Body of pancreas (tissue), 4 donors: ENCODE results near the gene CARD19. TPM values are rescaled to one million over a fixed set of nuclear protein-coding genes. Genes with fewer than 3 reads are reported as not detected.

Experiments used
- ATAC-seq: fragments of 150-250 bp; one replicate; pipeline ENCODE4 v1.9.1; 2016
- DNase-seq, 4 donors: peaks; one replicate each; pipeline ENCODE4 v3.0.0-alpha.2; 2019
- H3K27ac ChIP-seq, 4 donors: fragments of 200-600 bp; sonication (generic); 1 replicate in 3 of 4; 2 replicates in 1 of 4; pipeline versions ENCODE4 v1.5.1 to v1.6.1; 2016 to 2019; ENCODE audit warnings: mild to moderate bottlenecking in 1 of 4, mixed read lengths in 1 of 4, moderate library complexity in 1 of 4
- H3K27me3 ChIP-seq, 2 donors: fragments of 200-600 bp; sonication (generic); one replicate each; pipeline ENCODE4 v1.6.0; 2016; ENCODE audit warnings: mild to moderate bottlenecking in 1 of 2
- H3K36me3 ChIP-seq, 2 donors: fragments of 200-600 bp; sonication (generic); replicated peaks in 1 of 2; 2 replicates each; pipeline ENCODE4 v1.5.1; 2016; ENCODE audit warnings: low read depth in 2 of 2; ENCODE audit not compliant: insufficient read depth in 1 of 2
- H3K4me1 ChIP-seq: fragments of 200-600 bp; sonication (generic); one replicate; pipeline ENCODE4 v1.6.0; 2016
- H3K4me3 ChIP-seq, 2 donors: fragments of 200-600 bp; sonication (generic); 1 replicate in 1 of 2; 2 replicates in 1 of 2; pipeline ENCODE4 v1.5.1; 2016 to 2019
- H3K9me3 ChIP-seq, 3 donors: fragments of 200-600 bp; sonication (generic); 1 replicate in 2 of 3; 2 replicates in 1 of 3; pipeline ENCODE4 v1.5.1; 2016
- POLR2A ChIP-seq, 3 donors: fragments of 450-650 bp; IDR thresholded peaks; one replicate each; pipeline ENCODE4 v1.6.1; 2016; ENCODE audit warnings: antibody characterized with exemption in 3 of 3, mild to moderate bottlenecking in 2 of 3
- WGBS, 2 donors: methylation state at CpG; one replicate each; pipeline ENCODE4 v1.1.5; 2017; 5-methylcytosine and 5-hydroxymethylcytosine counted together
- intact Hi-C: fragments of 100-400 bp; cut with DNase I; formaldehyde crosslinking; loops from one replicate; pipeline ENCODE4 v1.15.1; 2023
- total RNA-seq, 2 donors: library from RNA; depleted of rRNA; stranded (reverse); fragments of >200 nt; gene quantifications; one replicate each; pipeline ENCODE4 v1.1.0, GENCODE V29; 2016
- TF ChIP-seq, protein P1 (sequence below), 7 experiments: fragments of 450-650 bp in 4 of 7; fragments of 200-600 bp in 3 of 7; sonication (generic) in 3 of 7; IDR thresholded peaks; one replicate each; pipeline ENCODE4 v1.5.1; 2016 to 2019; ENCODE audit warnings: antibody characterized with exemption in 7 of 7

The CARD19 gene
- total RNA-seq, 2 donors from 2014 or later, result 4.3 to 20.8 TPM

DNA sequence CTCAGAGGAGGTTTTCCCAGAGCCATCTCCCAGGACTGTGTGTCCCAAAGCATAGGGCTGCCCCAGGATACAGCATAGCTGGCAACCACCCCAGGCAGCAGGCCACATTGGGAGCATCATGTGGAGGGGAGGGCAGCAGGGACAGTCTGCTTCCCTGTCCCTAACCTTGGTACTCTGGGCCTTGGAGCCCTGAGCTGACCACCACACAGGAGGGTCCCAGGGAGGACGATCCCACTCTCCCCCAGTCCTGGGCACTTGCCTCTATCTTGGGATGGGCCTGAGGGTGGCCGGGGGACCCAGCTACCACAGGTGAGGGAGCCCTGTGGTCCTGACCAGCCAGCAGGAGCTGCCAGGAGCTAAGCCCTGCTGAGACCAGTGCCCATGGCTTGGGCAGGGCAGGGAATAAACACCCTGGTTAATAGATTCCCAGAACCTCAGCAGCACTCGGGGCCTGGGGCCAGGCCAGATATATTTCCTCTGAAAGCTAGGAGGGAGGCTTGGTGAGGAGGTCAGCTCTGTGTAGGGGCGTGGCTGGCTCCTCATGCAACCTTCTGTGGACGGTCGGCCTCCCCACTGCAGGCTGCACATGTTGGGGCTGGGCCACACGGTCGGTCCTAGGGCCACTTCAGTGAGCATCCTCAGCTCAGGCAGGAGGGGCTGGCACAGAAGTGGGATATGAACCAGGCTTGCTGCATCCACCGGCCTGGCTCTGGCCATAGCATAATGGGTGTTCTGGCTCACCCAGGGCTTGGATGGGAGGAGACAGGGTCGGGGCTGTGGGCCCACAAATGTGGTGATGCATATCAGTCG lies 33.9 kb downstream of the CARD19 start:
- TF ChIP-seq, protein P1, sequence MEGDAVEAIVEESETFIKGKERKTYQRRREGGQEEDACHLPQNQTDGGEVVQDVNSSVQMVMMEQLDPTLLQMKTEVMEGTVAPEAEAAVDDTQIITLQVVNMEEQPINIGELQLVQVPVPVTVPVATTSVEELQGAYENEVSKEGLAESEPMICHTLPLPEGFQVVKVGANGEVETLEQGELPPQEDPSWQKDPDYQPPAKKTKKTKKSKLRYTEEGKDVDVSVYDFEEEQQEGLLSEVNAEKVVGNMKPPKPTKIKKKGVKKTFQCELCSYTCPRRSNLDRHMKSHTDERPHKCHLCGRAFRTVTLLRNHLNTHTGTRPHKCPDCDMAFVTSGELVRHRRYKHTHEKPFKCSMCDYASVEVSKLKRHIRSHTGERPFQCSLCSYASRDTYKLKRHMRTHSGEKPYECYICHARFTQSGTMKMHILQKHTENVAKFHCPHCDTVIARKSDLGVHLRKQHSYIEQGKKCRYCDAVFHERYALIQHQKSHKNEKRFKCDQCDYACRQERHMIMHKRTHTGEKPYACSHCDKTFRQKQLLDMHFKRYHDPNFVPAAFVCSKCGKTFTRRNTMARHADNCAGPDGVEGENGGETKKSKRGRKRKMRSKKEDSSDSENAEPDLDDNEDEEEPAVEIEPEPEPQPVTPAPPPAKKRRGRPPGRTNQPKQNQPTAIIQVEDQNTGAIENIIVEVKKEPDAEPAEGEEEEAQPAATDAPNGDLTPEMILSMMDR (IDR thresholded peaks at IDR 0.05), result no peak
- TF ChIP-seq POLR2A (IDR thresholded peaks at IDR 0.05), result no peak
- no peaks in the 10 kb centered on the region for H3K36me3 ChIP-seq
- WGBS, 2 donors, result 59% methylated on average over 10 of the region's 11 CpGs; no CpG with 5 or more reads in 1 of the 2 donors
- H3K27ac ChIP-seq, result no peak overlapping the region
- no peaks in the 10 kb centered on the region for H3K27me3 ChIP-seq
- peak in 1 of 4 donors; percentile 21 for DNase-seq
- no peaks in the 10 kb centered on the region for H3K9me3 ChIP-seq
- H3K4me1 ChIP-seq, result peaks cover 52% of the 10 kb centered on the region
- no peak overlapping the region for H3K4me3 ChIP-seq
- no peak for ATAC-seq
- intact Hi-C loops, result no loop called here

DNA sequence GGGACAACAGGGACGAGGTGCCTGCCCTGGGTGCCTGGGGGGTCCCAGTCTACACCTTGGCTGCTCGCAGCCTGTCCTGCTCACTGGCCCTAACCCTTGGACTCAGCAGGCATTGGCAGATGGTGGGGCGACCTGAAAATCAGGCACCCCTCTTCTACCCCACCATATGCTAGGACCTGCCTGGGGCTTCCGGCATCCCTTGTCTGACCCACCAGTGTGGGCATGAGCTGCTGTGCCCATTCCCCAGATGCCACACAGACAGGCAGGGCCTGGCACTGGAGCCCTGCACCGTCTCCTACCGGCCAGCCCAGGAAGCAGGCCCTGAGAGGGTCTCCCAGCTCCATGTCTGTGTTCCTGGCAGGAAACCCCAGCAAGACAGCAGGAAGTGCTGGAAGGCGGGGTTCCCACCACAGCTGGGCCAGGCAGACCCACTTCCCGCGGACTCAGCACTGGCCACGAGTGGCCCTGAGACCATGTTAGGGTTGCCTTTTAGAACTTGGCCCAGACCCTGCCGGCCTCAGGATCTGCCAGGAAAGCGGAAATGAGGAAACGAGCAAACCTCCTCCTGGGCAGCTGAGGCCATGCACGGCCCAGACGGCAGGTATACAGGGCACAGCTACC lies 35.0 kb downstream of the CARD19 start:
- WGBS, 2 donors, result 64 to 69% methylated on average over 7 to 15 of the region's 15 CpGs
- intact Hi-C loops, result no loop called here
- no peak overlapping the region for H3K4me3 ChIP-seq

DNA sequence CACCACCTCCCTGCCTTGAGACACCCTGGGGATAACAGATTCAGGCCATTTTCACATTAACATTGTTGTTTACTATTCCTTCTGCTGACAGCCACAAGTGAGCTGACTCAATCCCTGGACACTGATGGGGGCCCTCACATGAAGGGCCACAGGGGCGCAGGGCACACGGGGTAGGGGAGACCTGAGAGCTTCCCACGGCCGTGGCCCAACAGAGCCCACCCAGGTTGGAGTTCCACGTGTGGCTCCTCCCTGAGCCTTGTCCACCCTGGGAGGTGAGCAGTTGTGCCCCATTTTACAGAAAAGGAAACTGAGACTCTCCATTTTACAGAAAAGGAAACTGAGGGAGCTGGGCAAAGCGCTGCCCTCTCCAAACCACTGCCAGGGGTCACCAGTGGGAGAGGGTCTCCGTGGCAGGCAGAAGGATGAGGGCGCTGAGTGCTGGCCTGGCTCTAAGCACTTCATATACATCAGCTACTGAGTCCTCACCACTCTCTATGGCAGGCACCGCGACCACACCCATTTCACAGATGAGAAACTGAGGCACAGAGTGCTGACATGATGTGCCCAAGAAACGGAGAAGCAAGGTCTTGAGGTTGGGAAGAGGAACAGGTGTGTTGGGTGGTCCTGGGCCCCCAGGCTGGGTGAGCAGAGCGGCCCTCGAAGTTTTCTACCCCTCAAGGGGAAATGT lies 35.7 kb downstream of the CARD19 start:
- H3K36me3 ChIP-seq, result no peaks in the 10 kb centered on the region
- no peaks in the 10 kb centered on the region for H3K27me3 ChIP-seq
- ATAC-seq (no peak), DNase-seq (peak in 1 of 4 donors; percentile 9)
- intact Hi-C loops, result no loop called here
- peak overlapping the region in 3 of 4 donors; percentile 22 to 90 (median 90) for H3K27ac ChIP-seq
- TF ChIP-seq, protein P1 (IDR thresholded peaks at IDR 0.05), result no peak
- no peak for TF ChIP-seq POLR2A (IDR thresholded peaks at IDR 0.05)
- H3K4me3 ChIP-seq, result no peak overlapping the region
- peaks cover 65% of the 10 kb centered on the region for H3K4me1 ChIP-seq
- WGBS, 2 donors, result 87 to 88% methylated on average over 12 to 13 of the region's 13 CpGs
- no peaks in the 10 kb centered on the region for H3K9me3 ChIP-seq

More for the DNA sequence above, 35.0 kb downstream of the CARD19 start:
- H3K27me3 ChIP-seq, result no peaks in the 10 kb centered on the region
- H3K36me3 ChIP-seq, result no peaks in the 10 kb centered on the region
- H3K4me1 ChIP-seq, result peaks cover 62% of the 10 kb centered on the region
- H3K9me3 ChIP-seq, result no peaks in the 10 kb centered on the region
- DNase-seq (peak; percentile 17 to 59 (median 41)), ATAC-seq (no peak)
- H3K27ac ChIP-seq, result peak overlapping the region in 3 of 4 donors; percentile 45 to 90 (median 90)
- TF ChIP-seq POLR2A (IDR thresholded peaks at IDR 0.05), result no peak
- TF ChIP-seq, protein P1 (IDR thresholded peaks at IDR 0.05), result no peak

DNA sequence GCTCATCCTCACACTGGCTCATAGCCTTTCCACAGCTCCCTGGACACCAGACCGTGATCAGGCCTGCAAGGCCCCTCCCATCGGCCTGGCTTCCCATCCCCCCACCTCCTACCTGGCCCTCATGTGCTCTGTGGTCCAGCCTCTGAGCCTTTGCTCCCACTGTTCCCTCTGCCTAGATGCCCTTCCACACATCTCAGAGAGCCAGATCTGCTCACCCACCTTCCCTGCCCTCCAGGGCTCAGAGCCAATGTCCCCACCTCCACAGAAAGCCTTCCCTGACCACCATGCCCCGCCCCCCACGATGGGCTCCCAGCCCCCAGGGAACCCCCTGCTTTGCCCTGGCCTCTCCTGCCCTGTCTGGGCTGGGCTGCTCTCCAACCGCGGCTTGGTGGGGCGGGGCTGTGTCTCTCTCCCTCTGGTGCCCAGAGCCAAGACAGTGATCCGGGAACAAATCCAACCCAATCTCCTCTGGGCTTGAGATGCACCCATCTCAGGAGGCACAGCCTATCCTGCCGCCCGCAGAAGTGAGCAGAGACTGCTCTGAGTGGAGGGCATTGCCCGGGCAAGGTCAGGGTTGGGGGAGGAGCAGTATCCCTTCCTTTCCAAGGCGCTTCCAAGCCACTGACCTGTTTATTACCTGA lies 36.4 kb downstream of the CARD19 start:
- TF ChIP-seq, protein P1 (IDR thresholded peaks at IDR 0.05), result no peak
- no peak for TF ChIP-seq POLR2A (IDR thresholded peaks at IDR 0.05)
- WGBS, 2 donors, result 16 to 18% methylated on average over 2 to 12 of the region's 12 CpGs
- no peaks in the 10 kb centered on the region for H3K36me3 ChIP-seq
- H3K9me3 ChIP-seq, result no peaks in the 10 kb centered on the region
- peak; percentile 7 for ATAC-seq
- H3K27ac ChIP-seq, result peak overlapping the region; percentile 90 to 97 (median 92)
- H3K4me3 ChIP-seq, result no peak overlapping the region
- intact Hi-C loops, result no loop called here
- H3K27me3 ChIP-seq, result no peaks in the 10 kb centered on the region
- peak; percentile 63 to 79 (median 64) for DNase-seq
- H3K4me1 ChIP-seq, result peaks cover 65% of the 10 kb centered on the region
